GM12872 (cell line): Measurements from ENCODE around the gene KL.

Experiments used
- TF ChIP-seq, protein P1 (sequence below): IDR thresholded peaks from 3 replicates; pipeline ENCODE4 v1.5.1; 2011; ENCODE audit warnings: low read depth, mild to moderate bottlenecking, low read length, moderate library complexity; ENCODE audit not compliant: insufficient read depth

The KL gene

DNA sequence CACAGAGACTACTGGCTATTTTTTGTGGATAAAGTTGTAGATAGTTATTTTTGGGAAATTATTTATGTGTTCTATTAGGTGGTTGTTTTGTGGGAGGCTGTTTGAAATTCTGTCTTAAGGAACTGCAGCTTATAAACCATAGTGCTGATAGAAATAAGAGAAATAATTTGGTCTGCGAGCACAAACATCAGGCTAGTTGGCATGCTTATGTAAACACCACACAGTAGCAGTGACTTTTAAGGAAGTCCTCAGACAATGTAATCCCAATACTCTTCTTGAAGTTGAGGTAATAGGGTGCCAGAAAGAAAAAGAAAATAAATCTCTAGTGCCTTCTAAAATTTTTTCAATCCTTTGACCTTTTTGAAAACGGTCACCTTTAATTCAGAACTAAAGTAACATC lies 23.9 kb downstream of the KL start:
- TF ChIP-seq, protein P1, sequence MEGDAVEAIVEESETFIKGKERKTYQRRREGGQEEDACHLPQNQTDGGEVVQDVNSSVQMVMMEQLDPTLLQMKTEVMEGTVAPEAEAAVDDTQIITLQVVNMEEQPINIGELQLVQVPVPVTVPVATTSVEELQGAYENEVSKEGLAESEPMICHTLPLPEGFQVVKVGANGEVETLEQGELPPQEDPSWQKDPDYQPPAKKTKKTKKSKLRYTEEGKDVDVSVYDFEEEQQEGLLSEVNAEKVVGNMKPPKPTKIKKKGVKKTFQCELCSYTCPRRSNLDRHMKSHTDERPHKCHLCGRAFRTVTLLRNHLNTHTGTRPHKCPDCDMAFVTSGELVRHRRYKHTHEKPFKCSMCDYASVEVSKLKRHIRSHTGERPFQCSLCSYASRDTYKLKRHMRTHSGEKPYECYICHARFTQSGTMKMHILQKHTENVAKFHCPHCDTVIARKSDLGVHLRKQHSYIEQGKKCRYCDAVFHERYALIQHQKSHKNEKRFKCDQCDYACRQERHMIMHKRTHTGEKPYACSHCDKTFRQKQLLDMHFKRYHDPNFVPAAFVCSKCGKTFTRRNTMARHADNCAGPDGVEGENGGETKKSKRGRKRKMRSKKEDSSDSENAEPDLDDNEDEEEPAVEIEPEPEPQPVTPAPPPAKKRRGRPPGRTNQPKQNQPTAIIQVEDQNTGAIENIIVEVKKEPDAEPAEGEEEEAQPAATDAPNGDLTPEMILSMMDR: no peak

DNA sequence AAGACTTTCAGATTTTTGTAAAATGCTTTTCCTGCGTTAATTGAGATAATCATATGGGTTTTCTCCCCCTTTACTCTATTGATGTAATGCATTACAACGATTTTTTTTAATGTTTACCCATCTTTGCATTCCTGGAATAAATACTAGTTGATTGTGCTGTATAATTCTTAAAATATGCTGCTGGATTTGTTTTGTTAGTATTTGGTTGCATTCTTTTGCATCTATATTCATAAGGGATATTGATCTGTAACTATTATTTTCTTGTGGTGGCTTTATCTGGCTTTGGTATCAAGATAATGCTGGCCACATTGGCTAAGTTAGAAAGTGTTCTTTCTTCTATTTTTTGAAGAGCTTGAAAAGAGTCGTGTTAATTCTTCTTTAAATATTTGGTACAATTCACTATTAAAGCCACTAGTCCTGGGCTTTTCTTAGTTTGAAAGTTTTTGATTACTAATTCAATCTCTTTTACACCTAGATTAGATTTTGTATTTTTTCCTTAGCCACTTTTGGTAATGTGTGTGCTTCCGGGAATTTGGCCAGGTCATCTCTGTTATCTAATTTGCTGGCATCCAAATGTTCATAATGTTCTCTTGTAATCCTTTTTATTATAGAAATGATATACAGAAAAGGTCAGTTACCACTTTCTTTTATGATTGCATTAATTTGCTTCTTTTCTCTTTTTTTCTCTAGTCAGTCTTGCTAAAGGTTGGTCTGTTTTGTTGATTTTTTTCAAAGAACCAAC lies 29.8 kb downstream of the KL start:
- TF ChIP-seq, protein P1: no peak

DNA sequence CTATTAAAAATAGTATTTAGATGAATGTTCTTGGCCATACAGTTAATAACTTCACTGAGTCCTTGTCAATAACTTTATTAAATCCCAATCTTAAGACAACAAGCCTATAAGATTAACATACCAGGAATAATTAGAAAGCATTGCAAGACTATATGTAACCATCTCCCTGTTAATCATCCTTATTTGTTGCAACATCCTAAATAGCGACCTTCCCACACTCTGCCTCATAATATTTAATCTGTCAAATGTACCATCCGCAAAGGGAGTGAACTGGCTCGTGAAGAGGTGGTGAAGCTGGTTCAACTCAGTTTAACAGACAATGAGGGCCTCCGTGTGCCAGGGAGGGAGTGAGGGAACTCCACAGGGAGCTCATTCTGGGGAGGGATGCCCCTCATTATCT lies 33.9 kb downstream of the KL start:
- TF ChIP-seq, protein P1: no peak

DNA sequence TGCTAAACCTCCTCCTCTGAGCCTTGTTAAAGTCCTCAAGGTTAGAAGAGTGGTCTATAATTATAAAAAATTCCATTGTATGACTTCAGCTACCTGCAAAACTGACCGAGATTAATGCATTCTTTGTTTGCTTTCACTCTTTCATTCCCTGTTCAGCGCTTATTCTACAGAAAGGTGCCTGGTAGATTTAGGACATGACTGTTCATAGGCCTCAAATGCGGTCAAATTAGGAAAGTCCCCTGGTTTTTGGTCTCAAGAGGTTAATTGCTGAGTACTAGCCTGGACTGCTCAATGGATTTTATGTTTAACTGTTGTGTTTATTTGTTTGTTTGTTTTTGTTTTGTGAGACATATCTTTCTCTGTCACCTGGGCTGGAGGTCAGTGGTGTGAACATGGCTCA lies 35.4 kb downstream of the KL start:
- TF ChIP-seq, protein P1: no peak

DNA sequence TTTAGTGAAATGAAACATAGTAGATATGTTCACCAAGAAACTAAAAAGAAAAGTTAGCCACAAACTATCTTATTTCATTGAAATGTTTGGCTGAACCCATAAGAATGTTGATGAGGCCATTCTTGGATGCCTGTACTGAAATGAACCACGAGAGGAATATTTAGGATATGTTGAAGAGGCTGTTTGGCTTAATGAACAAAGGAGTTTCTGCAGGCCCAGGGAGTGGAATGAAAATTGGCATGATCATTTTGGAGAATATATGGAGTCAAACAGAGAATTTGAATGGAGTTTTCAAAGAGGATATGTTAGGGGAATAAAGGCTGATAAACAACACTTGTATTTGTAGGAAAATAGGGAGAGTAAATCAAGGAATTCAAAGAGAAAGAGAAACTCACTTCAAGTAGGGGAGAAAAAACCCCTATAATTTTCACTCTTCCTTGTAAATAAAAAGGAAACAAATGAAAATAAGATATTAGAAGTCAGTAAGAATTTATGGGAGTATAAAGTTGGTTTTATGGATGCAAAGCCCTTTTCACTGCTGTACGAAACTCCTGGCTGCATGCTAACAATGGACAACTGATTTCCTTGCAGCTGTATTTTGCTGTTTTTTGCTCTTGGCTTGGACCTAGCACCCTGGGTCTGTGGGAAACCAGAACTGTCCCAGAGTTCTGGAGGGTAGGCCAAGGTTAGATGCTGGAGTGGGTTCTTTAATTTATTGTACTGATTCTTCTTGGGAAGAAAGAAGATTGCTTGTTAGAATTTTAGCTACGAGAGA lies 36.5 kb downstream of the KL start:
- TF ChIP-seq, protein P1: no peak

DNA sequence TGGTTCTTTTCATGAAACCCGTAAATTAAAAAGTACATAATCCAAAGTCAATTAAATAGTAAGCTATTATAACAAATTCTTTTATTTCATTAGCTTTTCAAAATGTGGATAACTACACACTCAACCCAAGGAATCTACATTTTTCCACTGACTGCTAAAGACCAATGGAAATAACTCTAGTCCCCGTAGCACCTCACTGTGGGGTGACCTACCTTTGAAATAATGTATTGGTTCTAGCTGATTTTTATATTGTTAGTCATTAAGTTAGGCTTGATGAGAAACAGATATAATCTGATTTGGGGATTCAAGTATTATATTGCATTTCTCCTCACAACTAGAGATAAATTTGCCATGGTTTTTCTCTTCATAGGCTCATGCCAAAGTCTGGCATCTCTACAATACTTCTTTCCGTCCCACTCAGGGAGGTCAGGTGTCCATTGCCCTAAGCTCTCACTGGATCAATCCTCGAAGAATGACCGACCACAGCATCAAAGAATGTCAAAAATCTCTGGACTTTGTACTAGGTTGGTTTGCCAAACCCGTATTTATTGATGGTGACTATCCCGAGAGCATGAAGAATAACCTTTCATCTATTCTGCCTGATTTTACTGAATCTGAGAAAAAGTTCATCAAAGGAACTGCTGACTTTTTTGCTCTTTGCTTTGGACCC lies 37.3 kb downstream of the KL start:
- TF ChIP-seq, protein P1: no peak
